DMS153 treated with DMSO at 0.1 percent for 48 hours (cell line): ENCODE data around the gene AGAP9.
"Not testable (repeated sequence)": the region's sequence is repeated elsewhere in the genome, so short reads cannot be mapped to it uniquely, and the experiment has no call there.

ENCODE experiments used
- DNase-seq: peaks from one replicate; lab custom pipeline; 2025; ENCODE audit not compliant: unreplicated experiment; lab: John Stamatoyannopoulos, UW

AGAP9 gene

GRCh38 chr10:47458466-47459154, 64.8 kb downstream of the AGAP9 start:
- DNase-seq, result no peak

DNA sequence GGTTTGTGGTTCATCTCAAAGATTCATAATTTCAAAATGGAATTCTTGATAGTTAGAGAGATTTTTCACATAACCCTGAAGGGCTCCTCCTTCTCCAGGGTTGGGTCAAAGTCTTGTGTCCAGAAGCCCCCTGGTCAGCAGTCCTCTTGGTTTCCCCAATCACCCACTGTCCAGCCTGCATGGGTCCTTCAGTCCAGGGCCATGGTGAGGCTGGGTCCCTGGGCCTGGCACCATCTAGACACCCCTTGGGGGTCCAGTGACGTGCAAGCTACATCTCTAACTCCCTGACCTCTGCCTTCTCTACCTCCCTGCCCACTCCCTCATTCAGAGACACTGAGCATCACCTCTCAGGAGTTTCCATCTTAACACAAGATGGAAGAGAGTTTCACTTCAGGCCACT, 65.6 kb downstream of the AGAP9 start:
- no peak for DNase-seq

GRCh38 chr10:47457528-47457820, 66.0 kb downstream of the AGAP9 start:
- no peak for DNase-seq

GRCh38 chr10:47456794-47457527, 66.5 kb downstream of the AGAP9 start:
- no peak for DNase-seq

DNA sequence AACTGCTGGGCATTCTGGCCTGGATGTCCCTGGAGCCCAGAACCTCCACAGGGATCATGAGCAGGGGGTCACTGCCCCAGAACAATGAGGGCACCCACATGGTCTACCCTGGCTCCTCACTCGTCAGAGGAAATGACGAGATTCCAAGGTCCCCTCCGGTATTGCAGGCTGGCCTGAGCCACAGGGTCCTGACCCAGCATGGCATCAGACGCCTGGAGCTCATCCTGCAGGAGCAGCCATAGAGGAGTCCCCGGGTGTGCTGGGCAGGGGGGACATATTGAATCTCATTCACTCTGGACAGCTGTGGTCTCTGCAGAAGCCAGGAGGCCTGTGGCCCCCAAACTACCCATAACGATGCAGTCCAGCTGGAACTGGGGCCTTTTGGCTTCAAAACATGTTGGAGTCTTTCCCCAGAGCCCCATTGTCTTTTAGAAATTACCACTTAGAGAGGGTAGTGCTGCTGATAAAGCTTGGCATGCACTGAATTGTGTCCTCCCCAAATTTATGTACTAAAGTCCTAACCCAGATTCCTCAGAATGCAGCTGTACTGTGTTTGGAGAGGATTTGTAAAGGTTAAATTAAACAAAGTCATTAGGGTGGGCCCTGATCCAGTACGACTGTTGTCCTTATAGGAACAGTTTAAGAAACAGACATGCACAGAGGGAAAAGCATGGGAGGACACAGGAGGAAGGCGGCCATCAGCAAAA, 67.2 kb downstream of the AGAP9 start:
- no peak for DNase-seq

DNA sequence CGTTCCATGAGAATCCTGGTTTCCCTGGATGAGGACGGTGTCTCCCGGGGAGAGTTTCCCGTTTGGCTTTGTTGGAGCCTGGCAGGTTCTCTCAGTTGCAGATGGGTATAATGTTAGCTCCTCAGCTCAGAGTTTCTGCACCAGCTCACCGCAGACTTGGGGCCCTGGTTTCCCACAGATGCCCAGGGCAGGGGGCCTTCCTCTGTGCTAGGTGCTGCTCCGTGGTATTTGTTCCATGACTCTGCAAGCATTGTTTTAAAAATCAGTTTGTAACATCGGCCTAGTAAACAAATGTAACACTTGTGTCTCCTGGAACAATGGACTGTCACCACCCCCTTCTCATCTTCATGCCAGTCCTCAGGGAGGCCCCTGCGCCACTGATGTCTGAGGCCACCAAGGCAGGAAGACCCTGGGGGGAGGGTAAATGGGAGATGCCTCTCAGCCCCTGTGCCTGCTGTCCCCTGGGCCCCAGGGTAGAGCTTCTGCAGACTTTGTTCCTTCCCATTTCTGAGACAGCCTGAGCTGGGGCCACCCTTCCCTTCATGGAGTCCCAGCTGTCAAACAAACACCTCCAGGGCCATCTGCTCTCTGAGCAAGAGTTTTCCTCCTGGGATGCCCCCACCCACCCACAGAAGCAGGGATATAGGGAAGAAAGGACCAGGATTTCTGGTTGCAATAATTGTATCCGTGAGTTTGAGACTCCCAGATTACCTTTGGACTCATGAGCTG, 67.9 kb downstream of the AGAP9 start:
- not testable (repeated sequence) for DNase-seq

GRCh38 chr10:47454780-47455058, 68.7 kb downstream of the AGAP9 start:
- no peak for DNase-seq

GRCh38 chr10:47454008-47454779, 69.2 kb downstream of the AGAP9 start:
- DNase-seq, result no peak

DNA sequence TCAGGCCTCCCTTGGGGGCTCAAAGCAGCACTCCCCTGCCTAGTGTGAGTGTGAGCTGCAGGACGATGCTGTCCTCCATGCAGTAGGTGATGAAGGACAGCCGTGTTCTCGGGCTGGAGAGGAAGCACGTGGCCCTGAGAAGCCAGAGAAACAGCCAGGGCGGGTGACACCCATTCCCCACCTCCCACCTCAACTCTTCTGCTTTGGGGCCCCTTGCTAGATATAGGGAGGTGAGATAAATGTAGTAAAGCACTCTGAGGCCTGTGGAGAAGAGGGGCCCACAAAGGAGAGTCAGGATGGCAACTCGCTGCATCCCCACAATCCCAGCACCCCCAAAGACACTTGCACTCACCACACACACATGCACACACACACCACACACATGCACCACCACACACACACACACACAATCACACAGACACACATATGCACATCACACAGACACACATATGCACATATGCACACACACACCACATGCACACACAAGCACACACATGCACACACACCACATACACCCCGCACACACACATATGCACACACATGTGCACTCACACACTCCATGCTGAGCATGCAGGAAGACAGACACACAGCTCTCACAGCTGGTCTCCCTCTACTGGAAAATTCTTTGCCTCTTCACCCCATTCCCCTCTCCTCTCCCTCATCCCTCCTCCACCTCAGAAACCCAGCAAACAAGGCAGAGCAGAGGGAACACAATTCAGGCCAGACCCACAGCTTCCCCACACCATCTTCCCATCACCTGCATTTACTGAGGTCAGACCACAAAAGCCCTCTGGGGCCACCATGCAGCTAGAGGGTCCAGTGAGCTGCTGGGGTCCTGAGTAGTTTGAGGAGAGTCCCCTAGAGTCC, 70.1 kb downstream of the AGAP9 start:
- no peak for DNase-seq

DNA sequence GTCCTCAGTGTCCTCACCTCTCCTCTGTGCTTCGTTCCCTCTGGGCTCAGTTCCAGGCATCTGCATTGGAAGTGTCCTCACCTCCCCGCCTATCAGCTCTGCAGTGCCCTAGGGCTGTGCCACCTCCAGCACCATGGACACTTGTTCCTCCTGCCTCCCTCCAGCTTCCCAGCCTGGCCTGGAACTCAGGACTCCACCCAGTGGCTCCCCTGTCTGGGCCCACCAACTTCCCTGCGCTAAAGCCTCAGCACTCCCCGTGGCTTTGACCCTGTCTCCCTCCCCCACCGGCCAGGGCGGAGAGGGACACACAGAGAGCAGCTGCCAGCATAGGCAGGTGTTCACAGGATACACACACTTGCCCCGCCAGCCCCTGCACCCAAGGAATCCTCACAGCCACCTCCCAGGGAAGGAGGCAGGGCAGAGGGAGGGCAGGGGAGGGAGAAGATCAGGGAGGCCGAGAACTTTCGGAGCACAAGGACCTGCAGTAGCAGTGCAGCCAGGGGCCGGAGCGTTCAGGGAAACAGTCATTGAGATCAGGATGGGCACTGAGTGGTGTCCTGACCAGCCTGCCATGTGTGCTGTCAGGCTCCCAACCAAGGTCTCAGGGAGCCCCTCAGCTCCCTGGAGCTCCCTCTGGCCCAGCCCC, 70.8 kb downstream of the AGAP9 start:
- no peak for DNase-seq

- DNase-seq, result no peak
Observed at GRCh38 chr10:47451998-47452494, 71.4 kb downstream of the AGAP9 start.
